ENCODE measurements around the gene AFF1.
"Not testable (repeated sequence)": the region's sequence is repeated elsewhere in the genome, so short reads cannot be mapped to it uniquely, and the experiment has no call there.

AFF1 gene

GRCh38 chr4:87122252-87122651, 187.4 kb downstream of the AFF1 start:
- DNase-seq: no peak

DNA sequence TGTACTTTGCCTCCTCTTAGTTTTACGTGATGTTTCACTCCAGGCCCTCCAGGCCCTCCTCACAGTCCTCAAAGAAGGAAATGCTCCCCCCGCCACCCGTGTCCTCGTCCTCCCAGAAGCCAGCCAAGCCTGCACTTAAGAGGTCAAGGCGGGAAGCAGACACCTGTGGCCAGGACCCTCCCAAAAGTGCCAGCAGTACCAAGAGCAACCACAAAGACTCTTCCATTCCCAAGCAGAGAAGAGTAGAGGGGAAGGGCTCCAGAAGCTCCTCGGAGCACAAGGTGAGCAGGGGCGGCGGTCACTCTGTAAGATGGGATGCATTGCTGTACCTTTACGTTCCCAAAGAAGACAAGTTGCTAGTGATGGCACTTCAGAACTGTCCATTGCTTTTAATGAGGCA, 191.2 kb downstream of the AFF1 start:
- no peak for DNase-seq

DNA sequence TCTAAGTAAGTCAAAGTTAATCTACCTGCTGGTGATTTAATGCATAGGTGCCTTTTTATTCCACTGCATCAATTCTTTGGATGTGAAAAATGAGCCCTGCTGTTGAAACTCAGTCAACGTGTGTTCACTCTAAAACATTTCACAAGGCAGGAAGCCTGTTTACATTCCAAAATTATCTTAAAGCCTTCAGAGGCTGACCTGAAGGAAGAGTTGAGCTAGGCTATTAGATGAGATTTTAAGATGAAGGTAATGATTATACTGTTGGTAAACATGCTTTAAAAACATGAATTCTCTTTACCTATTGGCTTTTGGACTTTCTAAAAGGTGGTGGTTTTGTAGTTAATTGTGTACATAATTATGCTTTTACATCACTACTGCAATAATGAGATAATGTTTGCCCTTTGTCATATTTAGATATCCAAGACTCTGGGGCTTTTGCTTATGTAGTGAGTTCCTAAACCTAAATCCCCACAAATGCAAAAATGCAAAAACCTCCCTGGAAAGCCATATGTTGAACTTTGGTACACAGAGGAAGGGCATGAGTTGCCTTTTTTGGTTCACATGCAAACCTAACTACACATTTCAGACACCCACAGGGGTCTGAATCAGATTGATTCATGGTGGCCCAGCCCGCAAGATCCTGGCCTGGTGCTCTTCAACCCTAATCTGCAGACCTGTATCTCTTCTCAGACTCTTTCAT, 193.3 kb downstream of the AFF1 start:
- no peak for DNase-seq

DNA sequence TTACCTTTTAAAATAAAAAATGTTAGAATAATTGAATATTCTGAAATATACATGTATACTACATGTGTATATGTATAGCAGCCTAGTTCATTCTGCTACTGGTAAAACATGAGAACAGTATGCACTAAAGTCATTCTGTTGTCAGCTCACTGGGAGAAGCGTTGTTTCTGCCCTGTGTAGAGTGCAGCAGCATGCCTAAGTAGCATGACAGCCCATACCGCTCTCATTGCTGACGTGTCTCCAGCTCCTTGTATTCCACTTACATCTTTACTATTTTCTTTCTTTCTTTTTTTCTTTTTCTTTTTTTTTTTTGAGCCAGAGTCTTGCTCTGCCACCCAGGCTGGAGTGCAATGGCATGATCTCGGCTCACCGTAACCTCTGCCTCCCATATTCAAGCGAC, 194.9 kb downstream of the AFF1 start:
- DNase-seq: no peak

DNA sequence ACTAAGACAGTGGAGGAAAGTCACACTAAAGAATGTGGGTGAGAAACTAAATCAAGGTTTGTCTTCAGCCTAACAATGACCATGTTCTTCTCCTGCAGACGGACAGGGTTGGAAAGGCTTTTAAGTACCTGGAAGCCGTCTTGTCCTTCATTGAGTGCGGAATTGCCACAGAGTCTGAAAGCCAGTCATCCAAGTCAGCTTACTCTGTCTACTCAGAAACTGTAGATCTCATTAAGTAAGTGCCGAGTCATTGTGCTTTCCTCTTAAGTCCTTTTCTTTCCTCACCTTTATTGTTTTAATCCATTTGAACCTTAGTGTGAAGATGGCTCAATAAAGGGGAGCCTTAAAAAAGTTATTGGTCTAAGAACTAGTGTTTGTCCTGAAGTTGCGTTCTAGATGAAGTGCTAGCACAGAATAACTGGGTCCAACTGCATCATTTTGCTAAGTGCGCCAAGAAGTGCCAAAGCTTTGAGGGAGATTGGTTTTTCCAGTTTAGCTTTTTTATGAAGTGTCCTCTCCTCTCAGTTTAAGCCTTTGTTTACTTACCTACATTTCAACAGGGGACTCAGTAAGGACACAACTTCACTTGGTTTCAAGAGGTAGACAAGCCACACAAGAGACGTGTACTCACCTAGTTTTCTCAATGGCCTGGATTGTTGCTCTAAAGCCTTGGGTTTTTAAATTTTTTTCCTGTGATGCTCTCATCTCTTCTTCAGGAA, 196.3 kb downstream of the AFF1 start:
- DNase-seq: no peak

GRCh38 chr4:87132035-87132434, 197.2 kb downstream of the AFF1 start:
- DNase-seq: no peak

GRCh38 chr4:87133183-87133582, 198.4 kb downstream of the AFF1 start:
- DNase-seq: no peak

DNA sequence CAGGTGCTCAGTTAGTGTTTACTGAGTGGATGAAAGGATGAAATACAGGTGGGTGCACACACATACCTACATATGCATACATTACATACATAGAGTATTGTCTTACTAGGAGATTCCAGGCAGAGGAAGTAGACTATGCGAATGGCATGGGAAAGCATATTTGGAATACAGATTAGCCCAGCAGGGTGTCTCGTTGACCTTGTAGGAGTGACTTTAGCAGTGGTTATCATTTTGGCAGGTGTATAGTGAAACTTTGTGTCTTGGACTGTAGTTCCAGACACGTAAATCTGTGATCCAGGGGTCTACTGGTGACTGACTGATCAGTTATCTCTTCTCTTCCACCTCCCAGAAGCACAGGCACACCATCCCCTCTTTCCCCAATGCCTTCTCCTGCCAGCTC, 199.3 kb downstream of the AFF1 start:
- no peak for DNase-seq

DNA sequence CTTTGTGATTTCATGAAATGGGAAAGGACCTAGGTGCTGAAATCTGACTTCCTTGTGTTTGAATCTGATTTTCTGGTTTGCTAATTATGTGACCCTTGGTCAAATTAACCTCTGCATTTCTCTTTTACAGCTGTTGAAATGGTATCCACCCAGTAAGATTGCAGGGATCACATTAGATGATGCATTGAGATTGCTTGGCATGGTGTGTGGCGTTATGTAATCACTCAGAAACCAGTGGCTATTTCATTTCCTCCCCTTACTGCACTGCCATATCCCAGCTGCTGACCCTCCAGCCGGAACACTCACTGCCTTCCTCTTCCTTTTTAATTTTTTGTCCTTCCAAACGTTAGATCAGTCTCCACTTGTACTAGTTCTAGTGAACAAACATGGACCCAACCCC, 206.6 kb downstream of the AFF1 start:
- no peak for DNase-seq

DNA sequence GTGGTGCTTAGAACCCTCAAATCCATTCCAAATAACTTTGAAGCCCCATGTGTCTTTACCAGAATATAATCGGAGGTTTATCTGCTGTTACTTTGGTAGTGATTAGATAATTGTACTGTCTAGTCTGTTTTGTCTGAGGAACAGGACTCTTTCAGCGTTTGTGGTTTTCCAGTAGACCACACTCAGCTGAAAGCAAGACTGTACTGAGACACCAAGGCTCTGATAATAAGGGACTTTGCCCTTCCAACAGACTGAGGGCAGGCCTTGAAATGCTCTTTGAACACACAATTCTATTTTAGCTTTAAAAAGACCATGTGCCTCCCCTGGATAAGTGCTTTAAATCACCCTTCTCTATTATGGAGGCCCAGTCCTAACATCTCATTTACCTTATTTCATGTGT, 209.5 kb downstream of the AFF1 start:
- no peak for DNase-seq

- not testable (repeated sequence) for DNase-seq
Observed at GRCh38 chr4:87145934-87146333, 211.1 kb downstream of the AFF1 start.

GRCh38 chr4:87147116-87147515, 212.3 kb downstream of the AFF1 start:
- DNase-seq: no peak

- no peak for DNase-seq
Observed at GRCh38 chr4:87150498-87151261, 215.9 kb downstream of the AFF1 start.

GRCh38 chr4:87151730-87152129, 216.9 kb downstream of the AFF1 start:
- no peak for DNase-seq

DNA sequence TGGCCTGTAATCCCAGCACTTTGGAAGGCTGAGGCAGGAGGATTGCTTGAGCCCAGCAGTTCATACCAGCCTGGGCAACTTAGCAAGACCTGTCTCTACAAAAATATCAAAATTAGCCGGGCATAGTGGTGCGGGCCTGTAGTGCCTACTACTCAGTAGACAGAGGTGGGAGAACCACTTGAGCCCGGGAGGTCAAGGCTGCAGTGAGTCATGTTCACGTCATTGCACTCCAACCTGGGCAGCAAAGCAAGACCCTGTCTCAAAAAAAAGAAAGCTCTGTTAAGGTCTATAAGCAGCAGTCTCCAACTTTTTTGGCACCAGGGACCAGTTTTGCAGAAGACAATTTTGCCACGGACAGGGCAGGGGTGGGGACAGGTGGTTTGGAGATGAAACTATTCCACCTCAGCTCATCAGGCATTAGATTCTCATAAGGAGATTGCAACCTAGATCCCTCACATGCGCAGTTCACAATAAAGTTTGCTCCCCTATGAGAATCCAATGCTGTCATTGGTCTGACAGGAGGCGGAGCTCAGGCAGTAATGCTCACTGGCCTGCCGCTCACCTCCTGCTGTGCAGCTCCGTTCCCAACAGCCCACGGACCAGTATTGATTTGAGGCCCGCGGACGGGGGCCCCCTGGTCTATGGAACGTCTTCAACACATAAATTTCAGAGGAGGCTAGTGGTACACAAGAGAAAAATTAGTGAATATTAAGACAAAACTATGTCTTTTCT, 217.7 kb downstream of the AFF1 start:
- DNase-seq: no peak

- no peak for DNase-seq
Observed at GRCh38 chr4:87153078-87153870, 218.5 kb downstream of the AFF1 start.

DNA sequence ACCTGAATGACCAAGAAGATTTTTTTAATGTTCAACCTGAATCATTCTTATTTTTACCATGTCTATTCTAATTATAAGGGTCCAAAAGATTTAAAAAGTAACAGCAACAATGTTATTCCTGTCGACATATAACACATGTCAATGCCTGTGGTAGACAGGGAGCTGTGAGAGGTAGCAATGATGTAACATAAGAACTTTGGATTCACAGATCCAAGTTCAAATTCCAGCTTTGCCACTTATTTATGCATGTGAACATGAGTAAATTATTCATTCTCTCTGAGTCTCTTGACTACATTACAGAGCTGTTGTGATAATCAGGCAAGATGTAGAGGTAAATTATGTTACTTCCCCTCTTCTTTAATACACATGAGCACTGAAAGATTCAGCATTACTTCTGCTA, 231.1 kb downstream of the AFF1 start:
- no peak for DNase-seq

GRCh38 chr4:87166296-87166854, 231.6 kb downstream of the AFF1 start:
- no peak for DNase-seq

- no peak for DNase-seq
Observed at GRCh38 chr4:87171944-87172343, 237.1 kb downstream of the AFF1 start.

DNA sequence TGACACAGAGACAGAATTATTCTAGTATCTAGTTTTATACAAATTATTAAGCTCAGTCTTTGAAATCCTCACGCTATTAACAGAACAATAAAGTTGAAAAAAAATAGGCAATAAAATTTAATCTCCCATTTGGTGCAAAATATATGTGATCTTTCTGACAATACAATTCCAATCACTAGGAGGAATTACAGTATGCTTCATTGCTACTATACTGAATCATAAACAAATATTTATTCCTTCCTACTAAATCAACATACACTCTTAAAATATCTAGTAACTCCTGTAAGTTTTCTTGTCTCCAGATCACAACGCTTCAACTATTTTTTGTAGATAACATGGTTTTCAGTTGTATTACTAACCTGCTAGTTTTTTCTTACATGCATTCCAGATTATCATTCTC, 239.9 kb downstream of the AFF1 start:
- no peak for DNase-seq

DNA sequence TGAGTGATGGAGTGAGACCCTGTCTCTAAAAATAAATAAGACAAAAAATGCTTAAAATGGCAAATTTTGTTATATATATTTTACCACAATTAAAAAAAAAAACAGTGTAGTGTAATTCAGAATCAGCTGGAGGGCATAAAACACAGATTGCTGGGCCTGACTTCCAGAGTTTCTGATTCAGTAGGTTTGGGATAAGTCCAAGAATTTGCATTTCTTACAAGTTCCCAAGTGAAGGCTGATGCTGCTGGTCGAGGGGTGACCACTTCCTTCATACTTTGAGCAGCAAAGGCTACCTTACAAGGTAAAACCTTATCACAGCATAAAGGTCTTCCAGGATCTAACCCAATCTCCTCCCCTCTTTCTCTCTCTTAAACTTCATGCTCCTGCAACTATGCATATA, 244.9 kb downstream of the AFF1 start:
- no peak for DNase-seq

DNA sequence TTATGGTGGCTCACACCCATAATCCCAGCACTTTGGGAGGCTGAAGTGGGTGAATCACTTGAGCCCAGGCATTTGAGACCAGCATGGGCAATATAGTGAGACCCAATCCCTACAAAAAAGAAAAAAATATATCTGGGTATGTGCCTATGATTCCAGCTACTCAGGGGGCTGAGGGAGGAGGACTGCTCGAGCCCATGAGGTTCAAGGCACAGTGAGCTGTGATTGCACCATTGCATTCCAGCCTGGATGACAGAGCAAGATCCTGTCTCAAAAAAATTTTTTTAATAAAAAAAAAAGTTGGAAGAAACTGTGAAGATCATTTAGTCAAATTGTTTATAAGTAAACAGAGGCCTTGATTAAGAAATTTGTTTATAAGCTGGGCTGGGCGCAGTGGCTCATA, 246.0 kb downstream of the AFF1 start:
- no peak for DNase-seq
